Endothelial cell of umbilical vein (primary cell): ENCODE measurements around the gene MTG1. TPM values are rescaled to one million over a fixed set of nuclear protein-coding genes. Genes with fewer than 3 reads are reported as not detected.

Experiments
- BruUV-seq: library from RNA; stranded (reverse); fragments of 400-500 nt; replicated peaks from 2 replicates; lab custom pipeline; 2021; lab: Mats Ljungman, UMichigan
- CTCF ChIA-PET: fragments of 300-600, 350-600 bp; sonication (Branson Sonifier 250); formaldehyde crosslinking; loops from one replicate; lab custom pipeline; 2021; ENCODE audit warnings: antibody characterized with exemption, inconsistent platforms; lab: Charles Lee
- POLR2A ChIA-PET: fragments of 300-600, 350-600 bp; sonication (Branson Sonifier 250); formaldehyde crosslinking; loops from one replicate; lab custom pipeline; 2021; ENCODE audit warnings: antibody characterized with exemption, inconsistent platforms; lab: Charles Lee
- DNase-seq: peaks from one replicate; pipeline ENCODE4 v3.0.0-alpha.2; 2011; ENCODE audit warnings: low read depth, low spot score
- FAIRE-seq: peaks from 2 replicates; lab custom pipeline; 2011; peaks lifted over from hg19 to GRCh38; lab: Jason Lieb, UNC
- H2AFZ ChIP-seq: 2 replicates; pipeline ENCODE4 v1.6.0; 2012; ENCODE audit warnings: low read depth, low read length, control low read depth, inconsistent platforms
- H3K27ac ChIP-seq: 2 replicates; pipeline ENCODE4 v1.5.1; 2011; ENCODE audit warnings: low read depth, mild to moderate bottlenecking, control low read depth, low read length, moderate library complexity; ENCODE audit not compliant: insufficient read depth
- H3K27me3 ChIP-seq, 2 experiments: 2 replicates each; pipeline versions ENCODE4 v1.6.0 to v1.6.1; 2011; ENCODE audit warnings: low read length in 2 of 2, mixed read lengths in 1 of 2; ENCODE audit not compliant: control insufficient read depth in 2 of 2, insufficient read depth in 2 of 2
- H3K36me3 ChIP-seq, 2 experiments: 2 replicates in 1 of 2; 3 replicates in 1 of 2; pipeline ENCODE4 v1.5.1; 2011; ENCODE audit warnings: low read length in 2 of 2, mild to moderate bottlenecking in 1 of 2, moderate library complexity in 1 of 2; ENCODE audit not compliant: control insufficient read depth in 2 of 2, insufficient read depth in 2 of 2; ENCODE audit errors: extremely low read depth in 1 of 2
- H3K4me1 ChIP-seq: 3 replicates; pipeline ENCODE4 v1.5.1; 2011; ENCODE audit warnings: mild to moderate bottlenecking, low read length; ENCODE audit not compliant: control insufficient read depth, insufficient read depth; ENCODE audit errors: extremely low read depth
- H3K4me2 ChIP-seq: 2 replicates; pipeline ENCODE4 v1.6.1; 2011; ENCODE audit warnings: low read length, control low read depth, mixed read lengths; ENCODE audit not compliant: insufficient read depth
- H3K4me3 ChIP-seq, 3 experiments: fragments of 200-600 bp in 1 of 3; sonication (generic), shearing (Covaris generic) in 1 of 3; replicated peaks in 1 of 3; 2 replicates each; pipeline ENCODE4 v1.5.1; 2011 to 2016; ENCODE audit warnings: control low read depth in 3 of 3, low read length in 3 of 3, mild to moderate bottlenecking in 2 of 3, inconsistent platforms in 1 of 3, low read depth in 1 of 3, moderate library complexity in 1 of 3; ENCODE audit not compliant: insufficient read depth in 1 of 3
- H3K79me2 ChIP-seq: 2 replicates; pipeline ENCODE4 v1.6.0; 2012; ENCODE audit warnings: low read length, inconsistent platforms; ENCODE audit not compliant: control insufficient read depth, insufficient read depth
- H3K9ac ChIP-seq: replicated peaks from 2 replicates; pipeline ENCODE3; 2011; ENCODE audit warnings: low read length, control low read depth; ENCODE audit not compliant: insufficient read depth; ENCODE audit errors: extremely low read depth
- H3K9me1 ChIP-seq: replicated peaks from 3 replicates; pipeline ENCODE4 v1.6.0; 2011; ENCODE audit warnings: mild to moderate bottlenecking, low read length; ENCODE audit not compliant: control insufficient read depth, insufficient read depth; ENCODE audit errors: extremely low read depth
- H3K9me3 ChIP-seq: replicated peaks from 2 replicates; pipeline ENCODE4 v1.5.1; 2012; ENCODE audit warnings: low read length, inconsistent platforms; ENCODE audit not compliant: control insufficient read depth, insufficient read depth
- H4K20me1 ChIP-seq: replicated peaks from 2 replicates; pipeline ENCODE3; 2011; ENCODE audit warnings: mild to moderate bottlenecking, low read length; ENCODE audit not compliant: control insufficient read depth, insufficient read depth; ENCODE audit errors: extremely low read depth
- EZH2 ChIP-seq: IDR thresholded peaks from 2 replicates; pipeline ENCODE4 v1.6.1; 2012; ENCODE audit warnings: borderline replicate concordance, low read depth, mild to moderate bottlenecking, moderate library complexity, low read length, inconsistent platforms; ENCODE audit not compliant: severe bottlenecking
- FOS ChIP-seq: IDR thresholded peaks from 2 replicates; pipeline ENCODE4 v1.6.1; 2011; ENCODE audit warnings: mild to moderate bottlenecking, low read length, moderate library complexity, borderline replicate concordance; ENCODE audit not compliant: insufficient read depth
- GATA2 ChIP-seq: IDR thresholded peaks from 2 replicates; pipeline ENCODE4 v1.7.0; 2011; ENCODE audit warnings: low read depth, mild to moderate bottlenecking, moderate library complexity, mixed read lengths, low read length; ENCODE audit not compliant: insufficient read length, insufficient read depth
- JUN ChIP-seq: IDR thresholded peaks from 2 replicates; pipeline ENCODE4 v1.6.1; 2011; ENCODE audit warnings: borderline replicate concordance, low read depth; ENCODE audit not compliant: insufficient read length, insufficient read depth
- MYC ChIP-seq: IDR thresholded peaks from one replicate; pipeline ENCODE4 v1.6.1; 2011; ENCODE audit warnings: mild to moderate bottlenecking, low read depth, low read length
- POLR2A ChIP-seq: IDR thresholded peaks from 2 replicates; pipeline ENCODE4 v1.6.1; 2012; ENCODE audit warnings: low read depth, mild to moderate bottlenecking, control low read depth, low read length
- POLR2AphosphoS5 ChIP-seq: IDR thresholded peaks from 2 replicates; pipeline ENCODE4 v1.6.1; 2012; ENCODE audit warnings: low read depth, mild to moderate bottlenecking, control low read depth, low read length, moderate library complexity; ENCODE audit not compliant: insufficient read depth
- dilution Hi-C: fragments of 300-500 bp; cut with MboI; formaldehyde crosslinking; loops from one replicate; pipeline ENCODE4 v1.15.0; 2019; ENCODE audit warnings: low sequenced_read_pairs; ENCODE audit not compliant: extremely low pct_ligation_motif_present
- intact Hi-C: fragments of 100-400 bp; cut with micrococcal nuclease; formaldehyde crosslinking; loops from one replicate; pipeline ENCODE4 v1.10.0; 2022
- polyA plus RNA-seq, 4 experiments: library from polyadenylated mRNA; depleted of rRNA in 3 of 4; stranded (reverse) in 3 of 4; unstranded in 1 of 4; fragments of >200 nt; gene quantifications; 2 replicates each; pipeline versions ENCODE4 v1.2.1 to v1.2.3, GENCODE V29; 2011 to 2012; ENCODE audit warnings: missing spikeins in 1 of 4
- total RNA-seq: library from RNA; stranded (reverse); gene quantifications from 2 replicates; pipeline ENCODE4 v1.2.3, GENCODE V29; 2021

MTG1 gene
- total and polyA plus RNA-seq, 2 donors (not counting 3 experiments of a cell fraction or from before 2014, with no cell fraction given), result 66.5 to 91.6 TPM

DNA sequence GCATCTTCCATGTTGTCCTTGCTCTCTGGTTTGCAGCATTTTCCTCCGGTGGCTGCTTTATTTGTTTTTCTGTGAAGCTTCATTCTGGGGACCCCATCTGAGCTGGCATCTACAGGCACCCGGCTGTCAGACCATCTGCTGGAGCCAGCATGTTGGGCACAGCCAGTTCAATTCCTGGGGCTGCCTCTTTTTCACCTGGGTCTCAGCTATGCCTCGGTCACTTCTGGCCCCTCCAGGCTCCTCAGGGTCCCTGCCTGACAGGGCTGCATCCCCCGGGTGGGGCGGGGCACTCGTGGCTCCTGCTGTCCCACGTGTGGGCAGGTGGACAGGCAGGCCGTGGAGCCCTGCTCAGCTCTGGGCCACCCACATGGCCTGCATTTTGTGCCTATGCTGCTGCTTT lies 67.9 kb downstream of the MTG1 start:
- CTCF ChIA-PET, result no interaction called here
- POLR2A ChIA-PET, result no interaction called here
- H3K4me3 ChIP-seq, result no peak overlapping the region
- H2AFZ ChIP-seq, result no peak overlapping the region
- H3K9me3 ChIP-seq, result no peaks in the 10 kb centered on the region
- H4K20me1 ChIP-seq, result no peaks in the 10 kb centered on the region
- DNase-seq (no peak), FAIRE-seq (no peak)
- no peaks in the 10 kb centered on the region for H3K79me2 ChIP-seq
- BruUV-seq, result no TSS peak
- intact Hi-C loops (no loop called here), dilution Hi-C loops (no loop called here)
- no peak overlapping the region for H3K9ac ChIP-seq
- no peaks in the 10 kb centered on the region for H3K4me1 ChIP-seq
- H3K27me3 ChIP-seq, result no peaks in the 10 kb centered on the region
- H3K4me2 ChIP-seq, result no peak overlapping the region
- no peaks in the 10 kb centered on the region for H3K9me1 ChIP-seq
- no peaks in the 10 kb centered on the region for H3K36me3 ChIP-seq
- H3K27ac ChIP-seq, result no peak overlapping the region
- TF ChIP-seq MYC (no peak), GATA2 (no peak), FOS (no peak), POLR2A (no peak), EZH2 (no peak), POLR2AphosphoS5 (no peak), JUN (no peak)

GRCh38 chr10:133462512-133463305 lies 68.8 kb downstream of the MTG1 start:
- ChIA-PET POLR2A (no interaction called here), CTCF (no interaction called here)
- FAIRE-seq (no peak), DNase-seq (no peak)
- intact Hi-C loops, result no loop called here
- Histone ChIP-seq H3K9me1 (no peaks in the 10 kb centered on the region), H3K4me2 (no peak overlapping the region), H3K79me2 (no peaks in the 10 kb centered on the region), H3K9me3 (no peaks in the 10 kb centered on the region), H4K20me1 (no peaks in the 10 kb centered on the region), H3K4me1 (no peaks in the 10 kb centered on the region), H3K4me3 (no peak overlapping the region), H2AFZ (no peak overlapping the region), H3K36me3 (no peaks in the 10 kb centered on the region), H3K27me3 (no peaks in the 10 kb centered on the region), H3K9ac (no peak overlapping the region), H3K27ac (no peak overlapping the region)
- dilution Hi-C loops, result no loop called here
- TF ChIP-seq GATA2 (no peak), EZH2 (no peak), FOS (no peak), JUN (no peak)
- BruUV-seq, result no TSS peak
